ENCODE results near the gene NEDD4L.

Gene NEDD4L

DNA sequence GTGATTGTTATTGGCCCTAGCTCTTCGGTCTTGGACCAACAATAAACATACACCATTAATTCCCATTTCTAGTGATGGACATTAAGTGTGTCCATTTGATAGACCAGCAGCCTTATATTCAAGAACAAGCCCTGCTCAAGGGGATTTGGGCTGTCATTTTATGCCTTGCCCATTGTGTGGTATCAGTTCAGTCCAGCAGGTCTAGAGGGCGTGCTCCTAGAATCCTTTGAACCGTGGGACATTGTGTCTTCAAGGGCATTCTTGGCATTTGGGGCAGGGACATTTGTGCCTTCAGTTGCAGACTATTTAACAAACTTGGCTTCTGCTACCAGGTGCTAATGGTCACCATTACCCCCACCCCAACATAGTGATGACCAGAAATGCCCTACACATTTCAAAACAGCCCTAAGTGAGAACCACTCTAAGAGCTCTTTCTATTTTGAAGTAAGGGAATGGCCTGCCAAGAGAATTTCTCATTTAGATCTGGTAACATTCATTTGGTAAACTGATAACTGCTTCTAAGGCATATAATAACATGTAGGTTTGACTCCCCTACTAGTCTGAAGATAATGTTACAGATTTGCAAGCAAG is 300.1 kb downstream of the NEDD4L start:
- Histone ChIP-seq H3K27ac (no peak overlapping the region), H3K4me3 (no peak overlapping the region)

DNA sequence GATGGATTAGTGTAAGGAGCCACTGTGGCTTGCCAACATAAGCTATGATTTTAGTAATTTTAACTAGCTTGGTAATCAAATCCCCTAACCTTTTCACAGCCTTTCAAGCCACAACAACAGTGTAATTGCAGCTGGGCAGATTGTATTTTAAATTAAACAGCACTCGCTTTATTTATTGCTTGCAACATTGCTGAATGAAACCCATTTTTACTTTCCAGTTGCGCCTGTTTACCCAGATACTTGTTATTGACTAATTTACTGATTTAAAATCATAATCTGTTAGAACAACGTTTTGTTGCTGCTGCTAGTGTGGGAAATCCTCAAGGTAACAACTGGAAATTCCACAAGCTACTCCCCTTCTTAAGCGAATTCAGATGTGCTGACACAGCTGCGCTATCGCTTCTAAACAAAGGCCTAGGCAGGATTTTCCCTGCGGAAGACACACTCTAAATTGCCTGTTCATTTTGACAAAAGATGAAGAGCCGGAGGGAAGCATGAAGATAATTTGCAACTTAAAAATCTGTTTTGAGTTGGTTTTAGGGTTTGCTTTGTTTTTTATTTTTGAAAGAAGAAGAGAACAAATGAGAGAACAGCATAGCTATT is 300.9 kb downstream of the NEDD4L start:
- Histone ChIP-seq H3K4me3 (no peak overlapping the region), H3K27ac (no peak overlapping the region)

DNA sequence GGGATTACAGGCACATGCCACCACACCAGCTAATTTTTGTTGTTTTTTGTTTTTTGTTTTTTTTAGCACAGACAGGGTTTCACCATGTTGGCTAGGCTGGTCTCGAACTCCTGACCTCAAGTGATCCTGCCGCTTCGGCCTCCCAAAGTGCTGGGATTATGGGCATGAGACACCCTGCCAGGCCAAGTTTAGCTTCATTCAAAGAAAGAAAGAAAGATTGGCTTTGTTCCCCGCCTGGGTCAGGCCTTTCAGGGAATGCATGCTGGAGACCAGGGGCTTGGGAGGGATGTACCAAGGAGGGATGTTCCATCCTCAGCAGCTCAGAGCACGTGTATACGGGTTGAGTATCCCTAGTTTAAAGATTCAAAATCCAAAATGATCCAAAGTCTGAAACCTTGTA is 301.8 kb downstream of the NEDD4L start:
- Histone ChIP-seq H3K27ac (no peak overlapping the region), H3K4me3 (no peak overlapping the region)

DNA sequence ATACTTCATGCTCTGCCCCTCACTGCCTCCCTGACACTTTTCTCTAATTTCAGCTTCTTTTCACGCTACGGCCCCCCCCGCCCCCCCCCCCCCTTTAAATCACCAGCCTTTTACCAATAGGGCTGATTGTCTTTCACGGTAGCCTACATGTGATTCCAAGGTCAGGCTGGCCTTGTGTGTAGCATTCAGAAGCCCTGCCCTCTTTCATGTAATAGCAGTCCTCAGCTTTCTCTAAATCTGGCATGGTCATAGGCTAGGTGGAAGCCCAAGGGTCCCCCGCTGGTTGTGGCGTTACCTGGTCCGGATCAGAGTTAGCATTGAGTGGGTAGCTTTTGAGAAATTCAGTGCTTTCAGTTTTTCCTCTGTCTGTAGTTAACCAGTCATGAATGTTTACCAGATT is 303.1 kb downstream of the NEDD4L start:
- Histone ChIP-seq H3K4me3 (no peak overlapping the region), H3K27ac (no peak overlapping the region)

DNA sequence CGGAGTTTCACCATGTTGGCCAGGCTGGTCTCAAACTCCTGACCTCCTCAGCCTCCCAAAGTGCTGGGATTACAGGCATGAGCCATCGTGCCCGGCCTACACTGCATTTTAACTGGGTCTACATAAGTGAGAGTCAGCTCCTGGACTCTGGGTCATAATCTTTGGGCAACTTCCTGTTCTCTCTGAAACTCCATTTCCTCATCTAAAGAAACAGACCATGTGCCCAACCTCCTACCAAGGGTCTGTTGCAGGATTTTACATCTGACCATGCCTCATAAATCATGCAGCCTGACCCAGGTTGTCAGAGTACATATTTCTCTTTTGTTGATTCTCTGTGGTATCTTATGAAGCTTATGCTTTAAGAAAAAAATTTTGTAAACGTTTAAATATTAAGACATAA is 304.5 kb downstream of the NEDD4L start:
- Histone ChIP-seq H3K27ac (no peak overlapping the region), H3K4me3 (no peak overlapping the region)

DNA sequence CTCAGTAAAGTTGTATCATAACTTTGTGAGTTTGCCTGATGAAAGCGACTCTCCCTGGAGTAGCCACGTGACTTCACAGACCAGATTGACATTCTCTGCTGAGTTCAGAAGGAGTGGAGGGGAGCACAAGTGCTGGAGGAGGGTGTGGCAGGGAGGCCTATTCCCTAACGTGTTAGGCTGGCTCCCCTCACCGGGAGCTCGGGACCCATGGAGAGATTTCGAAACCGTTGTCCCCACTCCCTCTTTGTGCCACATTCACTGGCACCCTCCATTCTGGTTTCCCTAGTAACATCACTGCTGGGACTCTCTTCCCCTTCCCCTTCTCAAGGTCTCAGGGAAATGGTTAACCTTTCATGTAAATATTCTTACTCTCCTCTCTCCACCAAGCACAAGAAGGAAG is 304.9 kb downstream of the NEDD4L start:
- Histone ChIP-seq H3K27ac (no peak overlapping the region), H3K4me3 (no peak overlapping the region)

DNA sequence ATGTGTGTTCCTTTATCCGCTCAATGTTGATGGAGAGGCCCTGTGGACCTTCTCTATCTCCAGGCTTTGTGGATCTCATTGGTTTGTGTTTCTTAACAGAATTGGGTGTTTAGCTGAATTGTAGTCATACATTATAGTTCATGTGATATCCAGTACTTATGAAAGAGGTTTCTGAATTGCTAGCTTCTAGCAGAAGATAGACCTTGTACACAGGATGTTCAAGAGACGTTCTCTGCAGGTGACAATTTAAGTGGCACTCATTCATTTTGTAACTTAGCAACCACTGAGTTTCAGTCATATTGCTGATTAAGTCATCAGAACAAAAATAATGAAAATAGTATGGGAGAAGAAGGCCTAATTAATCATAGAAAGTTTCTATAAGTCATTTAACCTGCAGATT is 305.6 kb downstream of the NEDD4L start:
- Histone ChIP-seq H3K4me3 (no peak overlapping the region), H3K27ac (no peak overlapping the region)

DNA sequence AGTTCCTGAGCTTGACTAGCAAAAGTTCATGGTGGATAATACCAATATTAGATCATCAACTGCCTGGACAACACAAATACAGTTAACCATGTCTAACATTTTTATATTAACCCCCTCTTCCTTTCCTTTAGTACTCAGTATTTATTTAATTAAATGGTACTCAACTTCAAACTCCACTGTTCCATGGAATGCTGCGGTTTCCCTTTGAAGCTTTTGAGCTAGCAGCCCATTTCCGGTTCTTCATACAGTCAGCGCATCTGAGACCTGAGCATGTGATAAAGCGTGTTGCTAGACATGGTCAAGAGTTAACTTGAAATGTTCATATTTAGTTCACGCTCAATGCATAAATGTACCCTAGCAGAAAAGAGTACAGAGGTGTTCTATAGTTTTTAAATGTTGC is 306.5 kb downstream of the NEDD4L start:
- Histone ChIP-seq H3K27ac (no peak overlapping the region), H3K4me3 (no peak overlapping the region)

DNA sequence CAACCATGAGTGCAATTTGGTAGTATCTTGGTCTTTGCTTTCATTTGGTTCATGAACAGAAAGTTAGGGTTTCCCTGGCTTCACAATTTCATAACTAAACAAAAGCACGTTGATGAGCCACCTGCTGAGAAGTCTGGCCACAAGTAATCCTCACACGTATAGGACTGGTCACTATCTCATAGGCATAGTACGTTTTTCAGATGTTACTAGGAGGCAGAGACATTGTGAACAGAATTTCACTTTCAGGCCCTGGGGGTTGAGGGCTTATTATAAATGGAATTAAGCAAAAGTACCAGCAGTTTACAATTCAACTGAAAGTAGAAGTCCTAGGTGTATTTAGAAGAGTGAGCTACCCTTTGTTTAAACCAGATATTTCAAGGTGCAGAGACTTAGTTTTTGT is 307.8 kb downstream of the NEDD4L start:
- no peak overlapping the region for H3K4me3 ChIP-seq
- no peak overlapping the region for H3K27ac ChIP-seq

DNA sequence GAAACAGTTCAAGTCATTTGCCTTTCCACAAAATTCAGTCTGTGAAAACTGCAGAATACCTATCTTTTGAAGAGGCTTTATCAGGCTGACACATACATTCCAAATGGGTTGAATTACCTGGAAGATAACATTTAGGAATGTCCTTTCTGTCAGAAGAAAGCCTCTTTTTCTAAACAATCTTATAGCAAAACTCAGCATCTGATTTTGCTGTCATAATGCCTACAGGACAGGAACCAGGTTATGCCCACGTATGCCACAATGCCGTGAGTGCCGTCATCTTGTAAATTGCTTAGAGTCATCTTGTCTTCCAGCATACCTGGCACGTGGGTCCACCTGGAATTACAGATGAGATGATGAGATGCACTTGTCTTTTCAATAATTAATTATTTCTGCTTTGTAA is 309.6 kb downstream of the NEDD4L start:
- Histone ChIP-seq H3K27ac (no peak overlapping the region), H3K4me3 (no peak overlapping the region)

DNA sequence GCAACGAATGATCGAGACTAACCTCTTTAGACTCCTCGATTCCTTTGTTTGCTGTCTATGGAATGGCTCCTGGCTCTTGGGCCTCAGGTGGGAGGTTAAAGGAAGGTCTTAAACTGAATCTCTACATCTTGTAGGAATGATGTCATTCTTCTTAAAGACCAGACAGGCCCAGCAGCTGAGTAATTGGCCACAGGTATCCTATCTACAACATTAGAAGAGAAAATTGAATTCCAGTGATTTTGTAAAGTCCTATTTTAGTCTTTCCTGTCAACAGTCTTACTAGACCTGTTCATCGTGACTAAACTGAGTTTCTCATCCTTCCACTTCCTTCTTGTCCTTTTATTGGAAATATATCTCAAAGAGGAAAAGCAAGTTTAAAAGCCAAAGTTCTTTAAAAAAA is 310.0 kb downstream of the NEDD4L start:
- H3K27ac ChIP-seq, result no peak overlapping the region

DNA sequence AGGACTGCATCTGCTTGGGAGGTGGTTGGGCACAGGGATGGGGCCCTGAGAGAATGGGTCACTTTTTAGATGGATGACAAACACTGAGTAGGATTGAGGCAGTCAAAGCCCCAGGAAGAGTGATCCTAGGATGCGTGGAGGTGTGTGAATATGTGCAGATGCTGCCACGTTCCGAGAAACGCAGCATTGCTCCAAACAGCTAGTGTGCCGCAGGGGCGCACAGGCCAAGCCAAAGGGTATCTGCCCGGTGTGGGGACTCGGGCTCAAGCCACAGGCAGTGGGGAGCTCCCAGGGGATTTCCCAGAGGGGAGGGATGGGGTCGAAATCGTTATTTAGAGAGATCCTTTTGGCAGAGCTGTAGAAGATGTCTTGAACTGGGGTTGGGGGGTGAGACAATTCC is 310.8 kb downstream of the NEDD4L start:
- Histone ChIP-seq H3K4me3 (no peak overlapping the region), H3K27ac (no peak overlapping the region)

More for the DNA sequence above, 310.0 kb downstream of the NEDD4L start:
- no peak overlapping the region for H3K4me3 ChIP-seq

DNA sequence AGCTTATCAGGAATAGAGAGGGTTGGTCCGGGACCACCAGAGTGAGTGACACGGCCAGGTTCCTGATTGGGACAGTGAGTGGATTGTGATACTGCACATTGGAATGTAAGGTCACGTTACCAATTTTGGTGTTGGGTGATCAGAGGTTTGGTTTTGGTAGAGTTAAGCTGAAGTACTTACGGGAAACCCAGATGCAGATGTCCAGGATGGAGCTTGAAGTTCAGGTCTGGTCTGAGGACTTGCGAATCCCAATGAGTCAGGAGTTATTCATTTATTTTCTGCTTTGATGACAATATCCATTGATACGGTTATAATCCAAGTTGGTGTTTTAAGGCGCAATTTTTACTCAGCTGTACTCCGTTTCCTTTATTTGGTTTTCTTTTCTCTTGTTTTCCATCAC is 311.2 kb downstream of the NEDD4L start:
- Histone ChIP-seq H3K4me3 (no peak overlapping the region), H3K27ac (no peak overlapping the region)

DNA sequence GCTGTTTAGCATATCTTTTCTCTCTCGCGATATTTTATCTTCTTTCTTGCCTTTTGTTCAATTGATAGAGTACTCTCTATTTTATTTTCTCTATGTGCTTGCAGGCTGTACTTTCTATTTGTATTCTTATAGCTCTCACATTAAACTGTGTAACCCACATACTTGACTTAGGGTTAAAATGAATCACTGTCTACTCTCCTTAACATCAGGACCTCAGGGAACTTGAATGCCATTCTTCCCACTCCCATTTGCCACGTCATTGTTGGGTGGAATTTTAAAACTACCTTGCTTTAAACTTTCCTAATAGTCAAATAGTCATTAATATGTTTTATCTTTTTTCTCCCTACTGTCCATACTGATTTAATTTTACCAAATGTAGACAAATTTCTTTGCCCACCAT is 315.2 kb downstream of the NEDD4L start:
- no peak overlapping the region for H3K27ac ChIP-seq

DNA sequence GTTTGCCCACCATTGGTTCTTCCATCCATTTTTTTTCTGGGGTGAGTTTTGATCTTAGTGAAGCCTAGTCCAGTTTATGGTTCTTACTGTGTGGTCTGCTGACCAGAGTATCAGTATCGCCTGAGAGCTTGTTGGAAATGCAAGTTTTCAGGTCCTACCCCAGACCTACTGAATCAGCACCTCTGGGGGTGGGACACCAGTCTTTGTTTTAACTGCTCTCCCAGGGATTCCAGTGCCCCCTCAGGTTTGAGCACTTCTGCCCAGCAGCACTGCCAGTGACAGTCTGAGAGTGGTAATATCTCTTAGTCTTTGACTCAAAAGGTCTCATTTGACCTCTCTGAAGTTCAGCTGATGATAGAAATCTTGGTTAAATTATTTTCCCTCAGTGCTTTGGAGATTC is 315.6 kb downstream of the NEDD4L start:
- Histone ChIP-seq H3K4me3 (no peak overlapping the region), H3K27ac (no peak overlapping the region)

More for the DNA sequence above, 315.2 kb downstream of the NEDD4L start:
- no peak overlapping the region for H3K4me3 ChIP-seq

DNA sequence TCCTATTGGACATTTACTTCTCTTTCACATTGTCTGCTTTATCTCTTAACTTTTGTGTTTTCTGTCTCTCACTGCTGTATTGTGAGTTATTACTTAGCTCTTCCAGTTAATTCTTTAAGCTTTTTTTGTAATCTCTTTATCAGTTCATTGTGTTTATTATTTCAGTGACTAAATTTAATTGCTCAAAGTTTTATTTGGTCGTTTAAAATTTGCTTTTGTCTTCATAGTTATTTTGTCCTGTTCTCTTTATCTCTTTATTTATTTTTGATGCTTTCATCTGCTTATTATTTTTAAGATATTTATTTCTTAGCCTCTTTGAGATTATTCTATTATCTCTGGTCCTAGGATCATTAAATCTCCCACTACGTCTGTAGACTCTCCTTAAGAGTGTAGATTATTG is 316.3 kb downstream of the NEDD4L start:
- H3K4me3 ChIP-seq, result no peak overlapping the region
- no peak overlapping the region for H3K27ac ChIP-seq

DNA sequence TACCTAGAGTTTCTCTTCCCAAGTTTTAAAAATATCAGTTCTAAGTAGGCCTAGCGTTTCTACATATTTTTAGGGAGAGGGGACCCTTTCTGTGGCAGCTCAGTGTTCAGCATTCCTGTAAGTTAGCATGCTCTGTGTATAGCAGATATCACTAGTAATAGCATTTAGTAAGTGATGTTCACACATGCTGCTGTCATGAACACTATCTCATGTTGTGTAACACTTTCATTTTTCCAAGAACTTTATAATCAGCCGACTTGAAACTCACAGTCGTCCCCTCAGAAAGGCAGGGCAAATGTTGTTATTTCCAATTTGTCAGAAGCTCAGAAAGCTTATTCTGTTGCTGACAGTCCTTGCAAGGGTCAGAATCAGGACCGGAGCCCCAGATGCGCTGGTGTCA is 317.2 kb downstream of the NEDD4L start:
- no peak overlapping the region for H3K4me3 ChIP-seq
- H3K27ac ChIP-seq, result peak overlapping the region in 5 of 21 experiments; percentile 4 to 78 (median 23)

DNA sequence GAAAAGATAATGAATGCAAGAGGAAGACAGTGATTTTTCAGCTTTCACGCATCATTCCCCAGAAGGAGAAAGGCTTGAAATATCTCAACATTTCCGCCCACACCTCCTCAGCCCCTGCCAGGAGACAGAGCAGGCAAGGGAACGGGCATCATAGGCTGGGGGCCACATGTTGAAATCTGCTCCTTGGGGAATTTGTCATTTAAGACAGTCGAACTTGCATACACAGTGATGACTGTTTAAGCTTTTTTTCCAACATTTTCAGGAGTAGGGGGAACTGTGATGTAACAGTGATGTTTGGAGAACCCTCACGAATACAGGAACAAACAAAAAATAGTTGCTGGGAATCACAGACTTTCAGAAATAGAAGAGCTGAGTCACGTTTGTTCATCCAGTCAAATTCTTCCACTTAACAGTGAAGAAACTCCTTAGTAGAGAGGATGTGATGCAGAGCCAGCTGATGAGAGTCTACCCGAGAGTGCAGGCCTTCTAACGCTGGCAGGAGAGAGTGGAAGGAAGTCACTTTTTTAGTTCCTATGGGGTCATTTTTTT is 318.1 kb downstream of the NEDD4L start:
- Histone ChIP-seq H3K27ac (peak overlapping the region in 11 of 21 experiments; percentile 28 to 78 (median 57)), H3K4me3 (no peak overlapping the region)

DNA sequence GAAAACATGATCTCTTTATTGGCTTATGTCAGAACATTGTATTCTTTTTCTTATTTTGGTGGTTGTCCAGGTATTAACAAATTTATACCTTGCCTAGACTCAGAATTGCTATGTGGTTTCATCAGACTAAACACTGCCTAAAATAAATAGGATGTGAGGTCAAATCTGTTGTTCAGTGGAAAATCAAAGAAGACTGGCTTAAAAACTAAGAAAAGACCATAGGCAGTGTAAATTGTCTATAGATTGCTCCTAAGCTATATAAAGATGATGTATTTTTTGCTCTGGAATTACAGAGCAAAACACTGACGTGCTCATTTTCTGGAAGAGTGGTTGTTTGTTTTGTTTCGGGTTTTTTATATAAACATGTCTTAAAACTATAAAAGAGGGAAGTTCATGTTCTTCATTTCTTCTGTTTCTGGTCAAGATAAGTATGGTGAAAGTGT is 318.8 kb downstream of the NEDD4L start:
- Histone ChIP-seq H3K27ac (peak overlapping the region in 10 of 21 experiments; percentile 28 to 78 (median 56)), H3K4me3 (no peak overlapping the region)

DNA sequence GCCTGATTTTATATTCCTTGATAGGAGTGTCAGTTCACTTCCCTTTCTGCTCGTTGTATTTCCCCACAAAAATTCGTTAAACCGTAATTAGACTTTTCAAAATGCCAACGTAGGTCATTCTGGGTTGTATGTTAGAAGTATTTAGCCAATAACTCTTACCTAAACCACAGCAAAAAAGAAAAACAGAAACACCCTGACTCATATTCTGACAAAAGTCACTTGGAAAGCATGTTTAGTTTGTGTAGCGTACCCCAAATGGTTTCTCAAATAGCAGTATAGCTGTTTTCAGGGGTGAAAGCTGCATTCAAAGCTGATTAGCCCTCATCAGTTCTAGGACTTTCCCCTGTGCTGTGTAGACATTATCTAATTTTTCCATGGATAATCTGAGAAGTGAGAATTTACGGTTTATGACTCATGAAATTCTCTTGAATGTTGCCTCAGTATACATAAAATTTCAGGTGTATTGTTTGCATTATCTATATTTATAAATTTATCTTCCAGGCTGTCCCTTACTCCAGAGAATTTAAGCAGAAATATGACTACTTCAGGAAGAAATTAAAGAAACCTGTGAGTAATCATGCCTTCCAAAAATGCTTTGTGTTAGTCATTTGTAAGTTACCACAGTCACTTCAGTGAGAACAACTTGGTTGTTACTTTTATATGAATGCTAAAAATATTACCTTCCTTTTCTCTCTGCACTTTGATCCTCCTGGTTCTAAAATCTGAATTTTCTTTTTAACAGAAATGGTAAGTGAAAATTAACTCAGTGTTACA is 319.9 kb downstream of the NEDD4L start:
- peak overlapping the region in 5 of 21 experiments; percentile 13 to 78 (median 22) for H3K27ac ChIP-seq
- H3K4me3 ChIP-seq, result no peak overlapping the region

Data from skin epidermis (tissue), 12 donors.